ENCODE measurements around the gene CLMN.
"Not testable (repeated sequence)": the region's sequence is repeated elsewhere in the genome, so short reads cannot be mapped to it uniquely, and the experiment has no call there.

The CLMN gene

GRCh38 chr14:95190857-95191256, 128.9 kb downstream of the CLMN start:
- no peak for DNase-seq (ENCODE audit: low spot score)

DNA sequence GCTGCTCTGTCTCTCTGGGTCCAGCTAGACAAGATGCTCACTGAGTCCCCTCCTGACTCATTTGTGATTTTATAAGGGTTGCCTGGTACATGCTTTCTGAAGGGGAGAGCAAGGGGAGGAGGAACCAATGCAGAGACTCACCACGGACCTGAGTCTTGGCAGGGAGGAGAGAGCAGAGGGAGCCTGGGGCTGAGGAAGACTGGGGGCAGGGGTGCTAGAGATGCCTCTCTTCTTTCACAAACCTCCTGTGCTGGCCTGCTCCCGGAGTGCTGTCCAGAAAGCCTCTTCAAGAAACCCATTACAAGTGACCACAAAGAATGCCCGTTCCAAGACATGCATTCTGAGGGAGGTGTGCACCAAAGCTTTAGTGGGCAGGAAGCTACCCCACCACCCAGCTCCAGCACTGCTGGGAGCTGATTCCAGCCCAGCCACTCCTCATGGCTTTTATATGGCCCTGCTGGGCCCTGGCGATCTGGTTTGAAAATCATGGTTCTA, 129.3 kb downstream of the CLMN start:
- no peak for DNase-seq (ENCODE audit: low spot score)

GRCh38 chr14:95189367-95190132, 130.2 kb downstream of the CLMN start:
- no peak for DNase-seq (ENCODE audit: low spot score)

- no peak for DNase-seq (ENCODE audit: low spot score)
These were observed 131.3 kb downstream of the CLMN start for GRCh38 chr14:95188380-95188779.

DNA sequence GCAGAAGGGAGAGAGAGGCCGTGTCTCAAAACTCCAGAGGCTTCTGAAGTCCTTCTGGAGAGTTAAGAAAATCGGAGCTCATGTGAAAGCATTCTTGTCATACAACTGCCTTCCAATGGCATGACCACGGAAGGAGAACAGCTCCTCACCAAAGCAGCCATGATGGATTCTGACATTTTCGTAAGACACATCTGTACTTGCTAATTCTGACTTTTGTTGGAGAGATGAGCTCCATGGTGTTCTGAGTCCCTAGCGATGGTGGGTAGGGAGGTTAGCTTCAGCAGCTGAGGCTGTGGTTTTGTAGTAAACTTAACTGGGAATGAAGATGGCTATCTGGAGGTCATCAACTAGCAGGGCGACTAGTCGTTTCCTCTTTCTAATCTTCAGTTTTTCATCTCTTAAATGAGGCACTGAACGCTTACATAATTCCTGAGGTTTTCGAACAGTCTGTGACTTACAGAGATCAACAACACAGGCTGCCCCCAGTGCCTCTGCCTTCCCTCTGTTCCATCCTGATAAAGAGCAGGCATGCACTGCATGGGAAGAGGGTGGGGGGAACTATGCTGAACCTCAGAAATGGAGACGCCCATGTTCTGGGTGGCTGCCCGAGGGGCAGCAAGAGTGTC, 133.8 kb downstream of the CLMN start:
- DNase-seq (ENCODE audit: low spot score), result no peak

DNA sequence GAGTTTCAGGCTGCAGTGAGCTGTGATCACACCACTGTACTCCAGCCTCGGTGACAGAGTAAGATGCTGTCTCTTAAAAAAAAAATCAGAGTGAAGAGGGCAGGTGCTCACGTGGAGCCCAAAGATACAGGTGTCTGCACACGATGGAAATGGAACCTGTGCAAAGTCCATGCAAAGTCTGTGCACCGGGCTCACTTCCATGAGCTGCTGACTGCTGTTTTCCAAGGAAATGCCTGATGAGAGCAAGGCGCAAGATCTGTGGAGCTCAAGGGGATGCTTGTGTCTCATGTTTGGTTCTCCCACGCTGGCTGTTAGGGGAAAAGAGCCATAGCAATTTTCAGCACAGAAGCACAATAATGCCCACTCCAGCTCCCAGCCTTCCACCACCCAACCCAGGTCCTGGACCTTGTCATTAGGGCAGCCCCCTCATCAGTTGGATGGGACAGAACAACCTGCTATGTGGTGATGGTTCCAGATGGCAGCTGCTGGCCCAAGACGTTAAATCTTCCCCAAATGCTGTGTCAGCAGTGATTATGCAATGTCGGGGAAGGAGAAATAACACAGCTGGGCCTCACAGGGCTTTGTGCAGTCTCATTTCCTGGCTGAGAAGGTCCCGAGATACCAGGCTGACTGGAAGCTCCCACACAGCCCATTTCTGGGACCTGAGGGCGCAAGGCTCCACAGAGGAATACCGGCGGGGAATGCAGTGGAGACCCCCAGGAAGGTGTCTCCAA, 134.5 kb downstream of the CLMN start:
- no peak for DNase-seq (ENCODE audit: low spot score)

GRCh38 chr14:95184413-95184790, 135.3 kb downstream of the CLMN start:
- no peak for DNase-seq (ENCODE audit: low spot score)

GRCh38 chr14:95183532-95184412, 135.9 kb downstream of the CLMN start:
- no peak for DNase-seq (ENCODE audit: low spot score)

GRCh38 chr14:95183082-95183481, 136.6 kb downstream of the CLMN start:
- no peak for DNase-seq (ENCODE audit: low spot score)

DNA sequence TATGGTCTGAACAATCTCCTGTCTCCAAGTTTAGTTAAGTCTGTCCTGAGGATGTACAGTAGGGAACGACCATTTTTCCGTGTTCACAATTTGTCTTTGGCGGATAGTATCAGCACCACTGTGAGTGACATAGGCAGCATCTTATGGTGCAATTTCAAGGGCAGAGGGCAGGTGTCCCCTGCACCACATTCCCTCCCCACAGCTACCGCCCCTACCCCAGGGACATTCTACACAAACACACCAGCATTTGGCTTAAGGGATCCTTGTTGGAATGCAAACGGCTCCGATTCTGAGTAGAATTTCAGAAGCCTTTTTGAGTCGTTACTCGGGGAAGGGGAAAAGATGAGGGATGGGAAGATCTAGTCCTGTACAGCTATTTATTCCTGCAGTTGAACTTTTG, 137.3 kb downstream of the CLMN start:
- no peak for DNase-seq (ENCODE audit: low spot score)

DNA sequence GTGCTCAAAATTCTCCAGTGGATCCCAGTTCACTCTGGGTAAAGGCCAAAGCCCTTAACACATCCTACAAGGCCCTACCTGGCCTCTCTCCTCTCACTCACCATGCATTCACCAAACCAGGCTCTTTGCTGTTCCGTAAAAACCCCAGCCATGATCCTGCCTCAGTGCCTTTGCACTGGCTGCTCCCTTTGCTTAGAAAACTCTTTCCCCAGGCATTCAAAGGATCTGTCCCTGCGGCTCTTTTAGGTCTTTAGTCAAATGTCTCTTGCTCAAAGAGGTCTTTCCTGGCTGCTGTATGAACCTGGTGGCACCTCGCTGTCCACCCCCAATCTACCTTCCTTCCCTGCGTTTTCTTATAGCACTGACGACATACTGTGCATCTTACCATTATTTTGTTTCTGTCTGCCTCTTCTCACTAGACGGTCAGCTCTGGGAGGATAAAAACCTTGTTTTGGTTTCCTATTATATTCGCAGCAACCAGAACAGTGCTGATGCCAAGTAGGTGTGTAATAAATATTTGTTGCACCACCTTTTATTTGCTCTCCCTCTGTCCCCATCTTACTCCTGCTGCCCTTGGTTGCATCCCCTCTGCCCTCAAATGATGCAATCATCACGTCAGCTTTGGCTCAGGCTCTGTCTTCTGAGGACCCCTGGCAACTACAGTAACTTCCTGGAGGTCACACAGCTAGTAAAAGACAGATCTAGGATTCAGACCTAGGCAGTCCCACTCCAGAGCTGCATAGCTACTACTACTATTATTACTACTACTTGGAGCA, 138.6 kb downstream of the CLMN start:
- DNase-seq (ENCODE audit: low spot score), result no peak

DNA sequence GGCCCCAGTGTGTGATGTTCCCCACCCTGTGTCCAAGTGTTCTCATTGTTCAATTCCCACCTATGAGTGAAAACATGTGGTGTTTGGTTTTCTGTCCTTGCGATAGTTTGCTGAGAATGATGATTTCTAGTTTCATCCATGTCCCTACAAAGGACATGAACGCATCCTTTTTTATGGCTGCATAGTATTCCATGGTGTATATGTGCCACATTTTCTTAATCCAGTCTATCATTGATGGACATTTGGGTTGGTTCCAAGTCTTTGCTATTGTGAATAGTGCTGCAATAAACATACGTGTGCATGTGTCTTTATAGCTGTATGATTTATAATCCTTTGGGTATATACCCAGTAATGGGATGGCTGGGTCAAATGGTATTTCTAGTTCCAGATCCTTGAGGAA, 144.0 kb downstream of the CLMN start:
- not testable (repeated sequence) for DNase-seq (ENCODE audit: low spot score)

DNA sequence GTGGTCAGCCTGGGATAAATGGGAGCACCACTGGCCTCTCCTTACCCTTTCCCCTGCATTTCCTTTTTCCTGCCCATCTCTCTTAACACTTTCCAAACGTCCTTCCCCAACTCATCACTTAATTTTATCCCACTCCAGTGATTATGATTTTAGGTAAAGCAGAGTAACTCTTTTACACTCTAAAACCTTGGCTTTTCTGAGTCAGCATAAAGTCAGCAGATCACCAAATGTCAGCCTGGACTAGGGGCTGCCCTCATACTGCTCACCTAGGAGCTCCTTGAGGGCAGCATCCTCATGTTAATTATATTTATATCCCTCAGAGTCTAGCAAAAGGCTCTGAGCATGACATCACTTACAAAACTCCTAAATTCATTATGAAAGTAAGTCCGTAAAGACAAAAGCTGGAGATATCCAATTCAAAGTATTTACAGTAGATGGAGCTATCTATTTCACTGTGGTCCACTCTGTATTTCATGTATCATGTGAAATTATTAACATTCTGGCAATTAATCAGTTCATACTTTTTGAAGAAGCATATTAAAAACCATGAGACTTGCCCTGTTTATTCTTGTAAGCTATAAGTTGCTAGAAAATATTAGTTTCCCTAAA, 145.4 kb downstream of the CLMN start:
- DNase-seq (ENCODE audit: low spot score), result no peak

DNA sequence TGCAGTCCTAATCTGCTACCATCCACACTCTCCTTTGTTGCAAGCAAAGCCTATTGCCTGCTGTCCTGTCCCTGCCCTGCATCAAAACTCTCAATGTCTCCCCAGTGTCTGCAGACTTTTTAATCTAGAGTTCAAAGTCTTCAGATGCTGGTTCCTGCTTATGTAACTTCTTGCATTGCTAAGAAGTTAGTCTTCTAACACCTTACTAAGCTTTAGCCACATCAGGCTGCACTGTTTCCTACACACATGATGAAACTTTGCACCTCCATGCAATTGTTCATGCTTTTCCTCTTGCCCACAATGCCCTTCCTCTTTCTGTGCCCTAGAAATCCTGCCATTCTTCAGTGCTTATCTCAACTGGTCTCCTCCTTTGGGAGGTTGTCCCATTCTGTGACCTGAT, 146.2 kb downstream of the CLMN start:
- no peak for DNase-seq (ENCODE audit: low spot score)

DNA sequence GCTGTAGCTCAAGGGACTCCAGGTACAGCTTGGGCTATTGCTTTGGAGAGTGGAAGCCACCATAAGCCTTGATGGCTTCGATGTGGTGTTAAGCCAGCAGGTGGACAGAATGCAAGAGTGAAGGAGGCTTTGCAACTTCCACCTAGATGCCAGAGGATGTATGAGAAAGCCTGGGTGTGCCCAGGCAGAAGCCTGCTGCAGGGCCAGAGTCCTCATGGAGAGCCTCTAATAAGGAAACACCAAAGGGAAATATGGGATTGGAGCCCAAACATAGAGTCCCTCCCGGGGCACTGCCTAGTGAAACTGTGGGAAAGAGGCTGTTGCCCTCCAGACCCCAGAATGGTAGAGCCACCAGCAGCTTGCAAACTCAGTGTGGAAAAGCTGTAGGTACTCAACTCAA, 152.5 kb downstream of the CLMN start:
- DNase-seq (ENCODE audit: low spot score), result no peak

DNA sequence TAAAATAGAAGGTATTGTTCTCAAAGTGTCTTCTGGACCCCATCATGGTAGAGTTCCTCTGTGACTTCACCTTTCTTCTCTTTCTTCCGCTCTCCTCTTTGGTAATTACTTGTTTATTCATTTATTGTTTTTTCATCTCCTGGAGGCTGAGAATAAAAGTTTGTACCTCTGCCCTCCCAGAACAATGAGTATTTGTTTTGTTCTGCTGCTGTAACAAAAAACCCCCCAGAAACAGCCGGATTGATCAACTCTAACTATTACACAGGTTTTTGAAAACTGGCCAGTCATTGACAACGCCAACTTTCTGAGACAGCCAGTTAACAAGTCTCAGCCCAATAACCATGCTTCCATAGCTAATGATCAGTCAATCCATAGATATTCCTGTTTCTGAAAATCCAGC, 154.2 kb downstream of the CLMN start:
- no peak for DNase-seq (ENCODE audit: low spot score)

- DNase-seq (ENCODE audit: low spot score), result no peak
These were observed 155.2 kb downstream of the CLMN start for GRCh38 chr14:95164506-95164905.

GRCh38 chr14:95163666-95164065, 156.0 kb downstream of the CLMN start:
- no peak for DNase-seq (ENCODE audit: low spot score)

- DNase-seq (ENCODE audit: low spot score), result no peak
These were observed 156.6 kb downstream of the CLMN start for GRCh38 chr14:95163132-95163531.

- no peak for DNase-seq (ENCODE audit: low spot score)
These were observed 157.1 kb downstream of the CLMN start for GRCh38 chr14:95162641-95163040.
